Activated CD4-positive, alpha-beta T cell treated with anti-CD3 and anti-CD28 coated beads, Interleukin-2, amount 50 U/mL, for 1 hour (primary cell): ENCODE data around the gene ZNF205.
A peak's percentile ranks its signal among the peaks of the same experiment; 100 is the strongest.

Experiments
- DNase-seq: peaks from one replicate; pipeline ENCODE4 v3.0.0-alpha.2; 2020

The ZNF205 gene

GRCh38 chr16:3106205-3106928, 6.0 kb upstream of the ZNF205 start:
- DNase-seq, result peak; percentile 88

DNA sequence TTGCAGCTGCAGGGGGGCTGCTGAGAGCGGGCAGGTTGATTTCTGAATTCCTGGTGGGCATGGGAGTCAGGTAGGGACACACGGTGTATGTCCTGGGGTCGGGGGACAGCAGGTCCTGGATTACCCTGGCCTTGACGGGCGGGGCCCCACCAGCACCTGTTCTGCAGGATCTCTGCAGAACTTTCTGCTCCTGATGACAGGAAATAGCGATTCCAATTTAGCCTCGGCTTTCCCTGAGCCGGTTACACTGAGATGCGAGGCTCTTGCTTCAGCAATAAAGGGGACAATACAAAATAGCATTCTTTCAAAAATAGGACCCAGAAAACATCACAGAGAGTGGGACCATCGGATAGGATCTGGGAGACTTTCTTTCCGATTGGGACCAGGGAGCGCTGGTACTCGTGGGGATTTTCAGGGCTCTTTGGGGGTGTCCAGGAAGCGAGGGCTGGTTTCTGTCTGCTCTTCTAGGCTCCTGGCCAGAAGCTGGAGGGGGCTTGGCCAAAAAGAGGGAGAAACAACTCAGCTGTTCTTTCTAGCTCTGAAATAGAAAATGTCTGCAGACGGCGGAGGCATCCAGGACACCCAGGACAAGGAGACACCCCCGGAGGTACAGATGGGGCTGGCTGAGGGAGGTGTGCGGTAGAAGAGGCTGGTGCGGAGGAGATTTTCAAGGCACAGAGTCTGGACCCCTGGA, 642 bp downstream of the ZNF205 start:
- no peak for DNase-seq

DNA sequence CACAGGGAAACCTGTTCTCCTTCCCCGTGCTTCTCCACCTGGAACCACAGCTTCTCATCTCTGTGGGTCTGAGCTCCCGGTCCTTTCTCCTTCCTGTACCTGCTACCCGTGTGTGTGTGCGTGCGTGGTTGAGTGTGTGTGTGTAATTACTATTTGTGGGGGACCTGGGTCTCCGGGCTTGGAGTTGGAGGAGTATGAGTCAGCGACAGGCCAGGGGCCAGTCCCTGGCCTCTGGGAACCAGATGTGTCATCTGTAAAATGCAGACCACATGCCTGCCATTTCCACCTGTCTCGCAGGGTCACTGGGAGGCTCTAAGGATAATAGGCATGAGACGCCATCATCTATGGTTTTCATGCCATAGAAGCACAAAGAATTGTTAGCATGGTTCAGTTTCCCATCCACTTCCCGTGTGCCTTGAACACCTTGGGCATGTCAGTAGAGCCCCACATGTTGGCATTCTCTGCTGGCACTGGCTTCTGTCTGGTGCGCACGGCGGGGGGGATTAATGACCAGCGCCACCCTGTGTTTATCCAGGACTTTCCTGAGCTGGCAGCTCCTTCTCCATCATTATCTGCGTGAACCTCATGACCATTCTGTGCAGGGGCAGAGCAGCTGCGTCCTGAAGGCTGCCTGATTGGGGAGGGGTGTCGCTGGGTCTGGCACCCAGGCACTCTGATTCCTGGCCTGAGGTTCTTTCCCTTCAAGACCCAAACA, 1.5 kb downstream of the ZNF205 start:
- DNase-seq, result no peak

- DNase-seq, result no peak
Measured at GRCh38 chr16:3115003-3115402, 2.6 kb downstream of the ZNF205 start.

- DNase-seq, result no peak
Measured at GRCh38 chr16:3115561-3115960, 3.2 kb downstream of the ZNF205 start.

- no peak for DNase-seq
Measured at GRCh38 chr16:3118204-3118790, 5.9 kb downstream of the ZNF205 start.

DNA sequence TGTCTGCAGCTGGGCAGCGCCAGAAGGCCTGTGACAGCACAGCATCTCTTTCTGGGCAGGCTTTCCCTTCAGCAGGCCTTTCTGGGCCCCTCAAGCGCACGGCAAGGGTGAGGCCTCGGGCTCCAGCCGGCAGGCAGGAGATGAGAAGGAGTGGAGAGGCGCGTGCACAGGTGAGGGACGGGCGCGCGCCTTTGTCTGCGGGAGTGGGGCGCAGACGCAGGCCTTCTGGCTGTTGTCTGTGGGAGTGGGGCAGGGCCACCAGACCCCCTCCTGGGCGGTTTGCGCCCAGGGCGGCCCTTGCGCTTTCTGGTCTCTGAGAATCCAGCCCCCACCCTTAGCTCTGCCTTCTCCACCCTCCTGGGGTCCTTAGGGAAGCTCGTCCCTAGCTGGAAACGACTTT, 6.5 kb downstream of the ZNF205 start:
- DNase-seq, result no peak

DNA sequence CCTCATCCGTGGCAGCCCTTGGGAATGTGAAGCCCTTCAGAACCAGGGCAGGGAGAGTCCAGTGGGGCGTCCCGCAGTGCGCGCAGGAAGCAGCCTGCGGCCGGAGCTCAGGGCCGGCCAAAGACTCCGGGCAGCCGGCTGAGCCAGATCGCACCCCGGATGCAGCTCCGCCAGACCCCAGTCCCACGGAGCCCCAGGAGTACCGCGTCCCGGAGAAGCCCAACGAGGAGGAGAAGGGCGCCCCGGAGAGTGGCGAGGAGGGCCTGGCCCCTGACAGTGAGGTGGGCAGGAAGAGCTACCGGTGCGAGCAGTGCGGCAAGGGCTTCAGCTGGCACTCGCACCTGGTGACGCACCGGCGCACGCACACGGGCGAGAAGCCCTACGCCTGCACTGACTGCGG, 6.9 kb downstream of the ZNF205 start:
- DNase-seq, result no peak

- DNase-seq, result no peak
Measured at GRCh38 chr16:3119701-3120408, 7.5 kb downstream of the ZNF205 start.

GRCh38 chr16:3120435-3120834, 8.0 kb downstream of the ZNF205 start:
- no peak for DNase-seq

GRCh38 chr16:3121851-3122467, 9.6 kb downstream of the ZNF205 start:
- DNase-seq, result no peak

DNA sequence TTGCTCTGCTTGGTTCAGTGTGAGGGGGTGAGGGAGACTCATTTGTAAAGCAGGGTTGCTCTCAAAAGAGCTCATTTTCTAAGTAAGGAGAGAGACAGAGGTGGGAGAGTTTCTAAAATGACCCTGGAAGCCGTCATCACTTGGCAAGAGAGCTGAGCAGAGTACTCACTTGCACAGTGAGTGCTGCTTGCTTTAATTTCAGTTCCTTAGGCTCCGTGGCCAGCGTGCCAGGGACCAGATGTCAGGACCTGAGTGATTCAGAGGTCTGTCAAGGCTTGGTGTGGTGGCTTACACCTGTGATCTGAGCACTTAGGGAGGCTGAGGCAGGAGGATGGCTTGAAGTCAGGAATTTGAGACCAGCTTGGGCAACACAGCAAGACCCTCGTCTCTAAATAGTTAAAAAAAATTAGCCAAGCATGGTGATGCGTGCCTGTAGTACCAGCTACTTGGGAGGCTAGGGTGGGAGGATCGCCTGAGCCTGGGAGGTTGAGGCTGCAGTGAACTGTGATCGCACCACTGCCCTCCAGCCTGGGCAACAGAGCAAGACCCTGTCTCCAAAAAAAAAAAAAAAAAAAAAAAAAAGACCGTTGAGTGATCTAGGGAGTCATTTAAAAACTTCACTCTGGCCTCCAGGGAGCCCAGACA, 10.7 kb downstream of the ZNF205 start:
- no peak for DNase-seq

DNA sequence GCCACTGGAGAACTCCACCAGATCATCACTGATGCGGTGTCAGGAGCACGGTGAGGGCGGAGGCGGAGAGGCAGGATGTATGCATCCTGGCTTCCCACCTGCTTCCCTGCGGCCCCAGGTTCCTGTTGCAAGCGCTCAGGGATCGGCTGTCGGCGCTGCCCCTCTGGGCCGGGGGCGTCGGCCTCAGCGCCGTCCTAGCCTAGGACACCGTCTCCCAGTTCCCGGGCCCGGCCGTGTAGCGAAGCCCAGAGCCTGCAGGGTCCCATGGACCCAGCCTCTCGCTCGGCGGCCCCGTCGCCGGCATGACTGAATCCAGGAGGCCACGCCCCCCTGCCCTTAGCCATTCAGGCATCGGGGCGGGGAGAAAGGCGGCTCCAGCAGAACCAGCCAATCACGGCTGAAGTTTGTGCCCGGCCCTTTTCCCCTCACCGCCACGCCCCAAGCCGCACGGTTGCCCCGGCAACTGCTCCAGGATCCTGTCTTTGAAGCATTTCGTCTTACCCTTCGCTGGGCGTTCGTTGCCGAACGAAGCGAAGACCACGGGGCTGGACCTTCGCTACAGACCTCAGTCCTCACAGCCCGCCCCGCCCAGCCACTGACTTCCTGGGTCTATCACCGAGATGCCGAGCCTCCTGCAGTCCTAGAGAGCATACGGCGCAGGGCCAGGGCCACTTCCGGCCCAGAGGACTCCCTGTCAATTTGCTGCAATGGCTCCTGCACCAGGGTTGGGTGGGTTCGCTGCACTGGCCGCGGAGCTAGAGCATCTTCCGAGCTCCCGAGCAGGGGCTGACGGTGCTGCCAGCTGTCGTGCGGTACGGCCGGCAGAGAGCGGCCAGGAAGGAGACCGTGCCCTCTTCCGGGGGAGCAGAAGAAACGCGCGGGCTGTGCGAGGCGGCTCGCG, 11.8 kb downstream of the ZNF205 start:
- peak; percentile 97 for DNase-seq

DNA sequence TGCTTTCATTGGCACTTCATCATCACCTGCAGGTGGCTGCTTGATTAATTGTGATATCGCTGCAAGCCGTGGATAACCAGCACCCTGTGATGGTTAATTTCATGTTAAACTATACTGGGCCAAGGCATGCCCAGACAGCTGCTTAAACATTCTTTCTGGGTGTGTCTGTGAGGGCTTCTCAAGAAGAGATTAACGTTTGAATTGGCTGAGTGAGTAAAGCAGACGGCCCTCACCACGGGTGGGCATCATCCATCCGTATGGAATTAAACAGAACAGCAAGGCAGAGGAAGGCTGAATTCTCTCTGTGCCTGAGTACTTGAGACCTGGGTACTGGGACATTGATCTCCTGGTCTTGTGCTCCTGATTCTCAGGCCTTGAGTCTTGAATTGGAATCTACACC, 15.4 kb downstream of the ZNF205 start:
- no peak for DNase-seq

- DNase-seq, result peak; percentile 69
Measured at GRCh38 chr16:3129137-3130131, 17.0 kb downstream of the ZNF205 start.

- peak; percentile 31 for DNase-seq
Measured at GRCh38 chr16:3131755-3132377, 19.5 kb downstream of the ZNF205 start.

GRCh38 chr16:3133844-3134243, 21.5 kb downstream of the ZNF205 start:
- no peak for DNase-seq

- peak; percentile 88 for DNase-seq
Measured at GRCh38 chr16:3134338-3135125, 22.1 kb downstream of the ZNF205 start, which contains the start of gene ZNF213. ZNF213 (plus strand) TSS chr16:3135029; CDS start chr16:3137281, 2,252 bp downstream.
